Measurements from ENCODE around the gene TMEM156.

GRCh38 chr4:38920677-38921076 lies 111.5 kb downstream of the TMEM156 start:
- TF ChIP-seq CTCF (IDR thresholded peaks at IDR 0.05) (no peak), ZFX (IDR thresholded peaks at IDR 0.05; ENCODE audit: borderline replicate concordance) (no peak)
